ENCODE data around the gene MEF2A.

GRCh38 chr15:99732751-99733267, 167.0 kb downstream of the MEF2A start:
- TF ChIP-seq POLR2AphosphoS5 (IDR thresholded peaks at IDR 0.05; ENCODE audit: low read depth, low read length) (no peak), REST (IDR thresholded peaks at IDR 0.05; ENCODE audit: insufficient read depth in 1 of 2, low read depth in 2 of 2, low read length in 2 of 2) (no peak), TAF1 (IDR thresholded peaks at IDR 0.05; ENCODE audit: borderline replicate concordance, insufficient read depth, low read length) (no peak), FOXP2 (optimal IDR thresholded peaks at IDR 0.05; ENCODE audit: borderline replicate concordance, extremely low read depth, extremely low read length, insufficient read depth) (no peak), SIN3A (IDR thresholded peaks at IDR 0.05; ENCODE audit: borderline replicate concordance, insufficient read depth, low read length) (no peak)
